GM18498 (cell line): ENCODE results near the gene ATOH8.
"Not testable (repeated sequence)": the region's sequence is repeated elsewhere in the genome, so short reads cannot be mapped to it uniquely, and the experiment has no call there.

Source experiments
- ATAC-seq: cut with Tn5 transposase; IDR thresholded peaks from one replicate; pipeline ENCODE4 v1.9.1; 2021; ENCODE audit warnings: mild to moderate bottlenecking, moderate library complexity; ENCODE audit not compliant: unreplicated experiment

ATOH8 gene

GRCh38 chr2:85753525-85754312 lies at the start of gene ATOH8:
TSS of gene ATOH8 (plus strand) at chr2:85753991. CDS start at chr2:85754190, 199 bp downstream.
- no peak for ATAC-seq

DNA sequence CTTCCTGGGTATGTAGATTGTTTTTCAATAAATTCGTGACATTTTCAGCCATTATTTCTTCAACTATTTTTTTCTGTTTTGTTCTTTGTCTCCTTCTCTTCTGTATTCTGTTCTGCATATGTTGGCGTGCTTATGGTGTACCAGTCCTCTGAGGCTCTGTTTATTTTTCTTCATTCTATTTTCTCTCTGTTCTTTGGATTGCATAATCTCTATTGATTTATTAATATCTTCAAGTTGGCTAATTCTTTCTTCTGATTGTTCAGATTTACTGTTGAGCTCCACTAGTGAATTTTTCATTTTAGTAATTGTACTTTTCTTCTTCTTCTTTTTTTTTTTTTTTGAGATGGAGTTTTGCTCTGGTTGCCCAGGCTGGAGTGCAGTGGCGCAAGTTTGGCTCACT lies 49.8 kb upstream of the ATOH8 start:
- no peak for ATAC-seq

GRCh38 chr2:85704800-85705679 lies 48.8 kb upstream of the ATOH8 start:
- peak; percentile 54 for ATAC-seq

GRCh38 chr2:85705680-85706039 lies 48.1 kb upstream of the ATOH8 start:
- ATAC-seq: no peak

GRCh38 chr2:85706063-85706462 lies 47.7 kb upstream of the ATOH8 start:
- no peak for ATAC-seq

GRCh38 chr2:85706599-85707296 lies 47.0 kb upstream of the ATOH8 start:
- ATAC-seq: no peak

GRCh38 chr2:85707304-85707703 lies 46.5 kb upstream of the ATOH8 start:
- peak; percentile 62 for ATAC-seq

DNA sequence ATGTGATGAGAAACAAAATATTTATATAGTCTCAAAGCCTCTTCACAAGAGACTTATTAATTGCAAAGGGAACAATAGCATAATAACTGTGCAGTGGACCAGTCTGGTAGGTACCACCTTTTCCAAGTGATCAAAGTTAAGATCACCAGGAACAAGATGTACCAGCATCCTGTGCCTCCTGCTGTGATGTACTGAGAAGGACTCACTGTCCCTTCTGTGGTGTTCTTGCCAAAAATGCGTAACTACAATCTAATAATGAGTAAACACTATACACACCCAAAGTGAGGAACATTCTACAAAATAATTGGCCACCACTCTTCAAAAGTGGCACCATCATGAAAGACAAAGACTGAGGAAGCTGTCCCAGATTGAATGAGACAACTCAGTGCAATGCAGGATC lies 45.1 kb upstream of the ATOH8 start:
- no peak for ATAC-seq

DNA sequence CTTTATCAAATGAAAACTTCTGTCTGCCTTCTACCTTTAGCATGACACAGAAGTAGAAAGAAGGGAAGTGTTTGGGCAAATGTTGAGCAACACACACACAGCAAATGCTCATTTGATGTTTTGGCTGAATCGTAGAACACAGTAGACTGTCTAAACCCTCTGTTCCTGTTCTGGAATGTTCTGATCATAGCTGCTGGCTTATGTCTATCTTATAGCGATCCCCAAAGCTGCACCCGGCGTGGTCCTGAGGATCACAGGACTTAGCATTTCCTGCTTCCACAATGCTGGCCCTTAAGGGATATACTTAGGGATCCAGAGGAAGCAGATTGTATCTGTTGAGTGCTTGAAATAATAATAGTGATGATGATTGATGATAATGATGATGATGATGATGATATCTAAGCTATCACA lies 44.4 kb upstream of the ATOH8 start:
- ATAC-seq: no peak

- ATAC-seq: no peak
Observed at GRCh38 chr2:85710687-85711577, 42.9 kb upstream of the ATOH8 start.

GRCh38 chr2:85711578-85712060 lies 42.2 kb upstream of the ATOH8 start:
- ATAC-seq: no peak

DNA sequence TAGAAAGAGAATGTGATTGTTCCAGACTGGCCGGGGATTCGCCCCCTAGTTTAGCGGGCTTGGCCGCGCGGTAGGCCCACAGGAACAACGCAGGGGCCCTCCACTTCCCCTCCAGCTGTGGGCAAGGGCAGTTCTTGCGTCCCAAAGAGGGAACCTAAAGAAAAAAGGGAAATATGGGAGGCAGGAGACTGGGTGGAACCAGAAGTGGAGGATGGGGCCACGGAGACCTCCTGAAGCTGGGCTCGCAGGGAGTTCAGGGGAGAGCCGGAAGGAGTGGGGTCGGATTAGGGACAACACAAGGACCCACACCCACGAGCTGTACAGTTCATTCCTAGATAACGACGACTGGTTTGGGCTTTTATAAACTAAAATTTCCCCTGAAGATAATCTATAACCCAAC lies 41.5 kb upstream of the ATOH8 start:
- ATAC-seq: no peak

DNA sequence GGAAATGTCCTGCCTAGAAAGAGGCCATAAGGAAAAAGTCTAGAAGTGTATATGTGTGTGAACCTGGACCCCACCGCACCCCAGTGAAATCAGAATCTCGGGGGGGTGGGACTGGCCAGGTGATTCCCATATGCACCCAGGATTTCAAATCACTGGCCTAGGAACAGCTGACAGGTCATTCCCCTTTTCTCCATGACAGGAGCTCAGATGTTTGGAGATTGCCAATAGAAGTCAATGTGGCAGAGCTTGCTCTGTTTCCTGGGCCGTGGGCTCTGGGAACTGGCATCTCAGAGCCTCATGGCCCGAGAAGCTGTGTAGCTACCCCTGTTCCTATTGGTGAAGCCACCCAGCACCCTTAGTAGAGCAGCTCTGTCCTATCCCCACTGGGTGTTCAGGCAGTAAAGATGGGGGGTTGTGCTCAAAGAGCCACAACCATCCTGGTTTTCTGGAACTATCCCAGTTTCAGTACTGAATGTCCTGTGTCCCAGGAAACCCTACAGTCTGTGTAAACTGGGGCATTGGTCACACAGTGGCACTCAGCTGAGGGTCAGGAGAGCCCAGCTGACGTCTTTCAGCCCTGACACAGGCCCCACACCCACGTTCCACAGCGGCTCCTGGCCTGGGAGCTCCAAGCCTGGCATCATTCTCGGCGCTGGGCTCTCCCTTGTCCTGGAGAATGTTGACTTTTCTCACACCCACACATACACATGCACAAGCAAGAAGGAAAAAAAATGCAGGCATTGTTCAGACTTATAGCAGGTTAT lies 40.8 kb upstream of the ATOH8 start:
- no peak for ATAC-seq

- ATAC-seq: no peak
Observed at GRCh38 chr2:85713836-85714235, 40.0 kb upstream of the ATOH8 start.

GRCh38 chr2:85714421-85714820 lies 39.4 kb upstream of the ATOH8 start:
- ATAC-seq: not testable (repeated sequence)

DNA sequence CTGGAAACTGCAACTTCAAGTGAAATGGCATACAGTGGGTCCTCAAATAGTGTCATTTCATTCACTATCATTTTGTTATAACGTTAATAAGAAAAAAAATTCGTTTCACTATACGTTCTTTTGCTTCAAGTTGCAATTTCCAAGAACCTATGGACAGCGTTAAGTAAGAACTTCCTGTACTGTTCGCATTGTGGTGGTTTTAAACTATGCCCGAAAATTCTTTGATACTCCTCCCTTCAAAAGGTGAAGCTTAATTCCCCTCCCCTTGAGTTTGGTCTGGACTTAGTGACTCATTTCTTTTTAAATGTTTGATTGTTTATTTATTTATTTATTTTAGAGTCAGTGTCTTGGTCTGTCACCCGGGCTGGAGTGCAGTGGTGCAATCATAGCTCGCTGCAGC lies 39.0 kb upstream of the ATOH8 start:
- no peak for ATAC-seq

DNA sequence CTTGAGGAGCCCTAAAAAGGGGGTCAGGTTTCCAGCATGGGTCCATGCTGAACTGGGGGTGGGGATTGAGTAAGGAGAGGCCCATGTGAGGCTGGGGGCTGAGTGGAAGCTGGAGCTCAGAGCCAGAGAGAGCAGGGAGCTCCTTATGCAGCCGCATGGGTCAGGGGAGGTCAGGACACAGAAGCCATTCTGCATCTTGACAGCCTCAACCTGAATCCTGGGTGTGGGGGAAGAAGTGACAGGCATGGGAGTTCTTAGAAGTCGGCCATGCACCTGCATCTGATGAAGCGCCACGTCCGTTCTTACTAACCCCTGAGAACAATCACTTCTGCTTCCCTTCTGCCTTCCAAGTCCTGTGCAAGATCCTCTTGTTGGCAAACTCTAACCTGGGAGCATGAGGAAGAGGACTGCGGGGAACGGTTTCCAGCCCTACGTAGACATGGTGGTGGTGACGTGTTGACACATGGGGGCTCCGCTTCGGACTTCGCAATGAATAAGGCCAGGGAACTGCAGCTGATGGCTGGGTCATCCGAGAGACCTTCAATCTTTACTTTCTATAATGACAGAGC lies 37.4 kb upstream of the ATOH8 start:
- no peak for ATAC-seq

GRCh38 chr2:85717308-85718008 lies 36.3 kb upstream of the ATOH8 start:
- ATAC-seq: no peak

- no peak for ATAC-seq
Observed at GRCh38 chr2:85718009-85718391, 35.8 kb upstream of the ATOH8 start.
